MM.1S (cell line): ENCODE data around the gene CHSY3.

Experiments used
- EZH2 ChIP-seq: fragments of 300-600 bp; sonication (generic); optimal IDR thresholded peaks from 2 replicates; pipeline ENCODE3; 2017; ENCODE audit warnings: low read depth, mild to moderate bottlenecking, antibody characterized with exemption, low read length, mixed read lengths
- EZH2phosphoT487 ChIP-seq: fragments of 300-600 bp; sonication (generic); IDR thresholded peaks from 2 replicates; pipeline ENCODE4 v1.6.1; 2018; ENCODE audit warnings: antibody characterized with exemption, low read length
- TF ChIP-seq, protein P1 (sequence below): fragments of 300-600 bp; sonication (generic); IDR thresholded peaks from 2 replicates; pipeline ENCODE4 v1.5.1; 2016; ENCODE audit warnings: antibody characterized with exemption, low read length, mixed read lengths

DNA sequence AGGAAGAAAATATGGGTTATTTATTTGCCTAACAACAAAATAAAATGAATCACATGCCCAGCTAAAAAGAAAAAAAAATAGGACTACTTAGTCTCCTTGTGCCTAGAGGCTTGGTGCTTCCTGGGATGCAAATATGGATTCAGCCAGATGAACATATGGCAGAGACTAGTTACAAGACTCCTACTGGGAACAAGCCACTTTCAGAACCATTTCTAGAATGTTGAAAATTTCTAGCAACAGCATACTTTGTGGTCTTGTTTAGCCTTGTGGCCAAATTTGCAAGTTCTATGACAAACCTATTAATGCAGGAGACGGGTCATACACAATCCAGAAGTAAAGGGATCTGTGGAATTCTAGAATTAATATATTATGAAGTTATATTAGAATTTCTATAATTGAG, 198.7 kb downstream of the CHSY3 start:
- TF ChIP-seq, protein P1, sequence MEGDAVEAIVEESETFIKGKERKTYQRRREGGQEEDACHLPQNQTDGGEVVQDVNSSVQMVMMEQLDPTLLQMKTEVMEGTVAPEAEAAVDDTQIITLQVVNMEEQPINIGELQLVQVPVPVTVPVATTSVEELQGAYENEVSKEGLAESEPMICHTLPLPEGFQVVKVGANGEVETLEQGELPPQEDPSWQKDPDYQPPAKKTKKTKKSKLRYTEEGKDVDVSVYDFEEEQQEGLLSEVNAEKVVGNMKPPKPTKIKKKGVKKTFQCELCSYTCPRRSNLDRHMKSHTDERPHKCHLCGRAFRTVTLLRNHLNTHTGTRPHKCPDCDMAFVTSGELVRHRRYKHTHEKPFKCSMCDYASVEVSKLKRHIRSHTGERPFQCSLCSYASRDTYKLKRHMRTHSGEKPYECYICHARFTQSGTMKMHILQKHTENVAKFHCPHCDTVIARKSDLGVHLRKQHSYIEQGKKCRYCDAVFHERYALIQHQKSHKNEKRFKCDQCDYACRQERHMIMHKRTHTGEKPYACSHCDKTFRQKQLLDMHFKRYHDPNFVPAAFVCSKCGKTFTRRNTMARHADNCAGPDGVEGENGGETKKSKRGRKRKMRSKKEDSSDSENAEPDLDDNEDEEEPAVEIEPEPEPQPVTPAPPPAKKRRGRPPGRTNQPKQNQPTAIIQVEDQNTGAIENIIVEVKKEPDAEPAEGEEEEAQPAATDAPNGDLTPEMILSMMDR, result no peak
- no peak for TF ChIP-seq EZH2
- TF ChIP-seq EZH2phosphoT487, result no peak
